SU-DHL-6 (cell line): ENCODE results near the gene PHYHIPL.
"Not testable (repeated sequence)": the region's sequence is repeated elsewhere in the genome, so short reads cannot be mapped to it uniquely, and the experiment has no call there.

Experiments
- H2AFZ ChIP-seq: fragments of 200-600 bp; sonication (generic); 2 replicates; pipeline ENCODE4 v1.6.1; 2014; ENCODE audit warnings: low read depth, mild to moderate bottlenecking, moderate library complexity, mixed read lengths, antibody characterized with exemption, low read length; ENCODE audit not compliant: severe bottlenecking
- H3F3A ChIP-seq: fragments of 200-600 bp; shearing (Covaris generic); 2 replicates; pipeline ENCODE4 v1.6.0; 2016; ENCODE audit warnings: antibody characterized with exemption, mild to moderate bottlenecking; ENCODE audit not compliant: insufficient read depth
- H3K27ac ChIP-seq: fragments of 200-600 bp; sonication (generic); 2 replicates; pipeline ENCODE4 v1.5.1; 2016; ENCODE audit warnings: low read depth, mild to moderate bottlenecking, low read length, moderate library complexity, mixed read lengths
- H3K27me3 ChIP-seq: fragments of 200-600 bp; sonication (generic), shearing (Covaris generic); 2 replicates; pipeline ENCODE4 v1.6.0; 2014; ENCODE audit warnings: mild to moderate bottlenecking, low read length
- H3K36me3 ChIP-seq: fragments of 200-600 bp; sonication (generic); 2 replicates; pipeline ENCODE4 v1.6.1; 2014; ENCODE audit warnings: mild to moderate bottlenecking, low read length, mixed read lengths
- H3K4me2 ChIP-seq: fragments of 300-600, 200-600 bp; shearing (Covaris generic), sonication (generic); 2 replicates; pipeline ENCODE4 v1.6.0; 2014; ENCODE audit warnings: low read length, low read depth, mild to moderate bottlenecking; ENCODE audit not compliant: poor library complexity, severe bottlenecking
- H3K4me3 ChIP-seq: fragments of 200-600 bp; sonication (generic); 2 replicates; pipeline ENCODE4 v1.5.1; 2014; ENCODE audit warnings: antibody characterized with exemption, low read length, mild to moderate bottlenecking, mixed read lengths; ENCODE audit not compliant: insufficient read depth, poor library complexity, severe bottlenecking
- H3K79me2 ChIP-seq: fragments of 200-600 bp; sonication (generic); 2 replicates; pipeline ENCODE4 v1.6.1; 2014; ENCODE audit warnings: mild to moderate bottlenecking, low read length, moderate library complexity; ENCODE audit not compliant: insufficient read depth
- H3K9ac ChIP-seq: fragments of 200-600 bp; sonication (generic); 2 replicates; pipeline ENCODE4 v1.7.0; 2014; ENCODE audit warnings: mild to moderate bottlenecking, low read length
- H3K9me2 ChIP-seq: fragments of 200-600 bp; sonication (generic); replicated peaks from 2 replicates; pipeline ENCODE4 v1.6.1; 2014; ENCODE audit warnings: low read length; ENCODE audit not compliant: insufficient read depth
- H3K9me3 ChIP-seq: fragments of 200-600 bp; sonication (generic); 2 replicates; pipeline ENCODE4 v1.6.1; 2014; ENCODE audit warnings: low read length, mixed read lengths; ENCODE audit not compliant: insufficient read depth
- H4K20me1 ChIP-seq: fragments of 200-600 bp; sonication (generic); 2 replicates; pipeline ENCODE4 v1.6.1; 2014; ENCODE audit warnings: low read depth, mild to moderate bottlenecking, antibody characterized with exemption, low read length, moderate library complexity, mixed read lengths
- CTCF ChIP-seq: fragments of 200-600 bp; sonication (generic); IDR thresholded peaks from one replicate; pipeline ENCODE4 v1.5.1; 2017; ENCODE audit warnings: antibody characterized with exemption, mild to moderate bottlenecking, low read length, moderate library complexity; ENCODE audit not compliant: insufficient read depth, poor library complexity, severe bottlenecking
- EZH2phosphoT487 ChIP-seq: fragments of 200-600 bp; sonication (generic), shearing (Covaris generic); conservative IDR thresholded peaks from 2 replicates; pipeline ENCODE4 v1.6.1; 2018; ENCODE audit warnings: mild to moderate bottlenecking, antibody characterized with exemption, low read length, moderate library complexity, mixed read lengths

The PHYHIPL gene

GRCh38 chr10:59216178-59216869, 39.9 kb downstream of the PHYHIPL start:
- H2AFZ ChIP-seq, result no peak overlapping the region
- H3K4me2 ChIP-seq, result no peak overlapping the region
- no peaks in the 10 kb centered on the region for H3K79me2 ChIP-seq
- H3K9ac ChIP-seq, result no peak overlapping the region
- H3K9me2 ChIP-seq, result no peaks in the 10 kb centered on the region
- H3K27ac ChIP-seq, result no peak overlapping the region
- no peaks in the 10 kb centered on the region for H3K36me3 ChIP-seq
- H3F3A ChIP-seq, result no peaks in the 10 kb centered on the region
- no peaks in the 10 kb centered on the region for H3K9me3 ChIP-seq
- no peak for TF ChIP-seq EZH2phosphoT487
- no peak for TF ChIP-seq CTCF
- H3K27me3 ChIP-seq, result no peaks in the 10 kb centered on the region
- no peaks in the 10 kb centered on the region for H4K20me1 ChIP-seq
- no peak overlapping the region for H3K4me3 ChIP-seq

GRCh38 chr10:59222788-59223187, 46.3 kb downstream of the PHYHIPL start:
- H3K27me3 ChIP-seq, result no peaks in the 10 kb centered on the region
- H3K27ac ChIP-seq, result no peak overlapping the region
- no peaks in the 10 kb centered on the region for H3K9me2 ChIP-seq
- H3K9ac ChIP-seq, result no peak overlapping the region
- no peaks in the 10 kb centered on the region for H3K36me3 ChIP-seq
- H3K79me2 ChIP-seq, result no peaks in the 10 kb centered on the region
- H3K4me3 ChIP-seq, result no peak overlapping the region
- no peaks in the 10 kb centered on the region for H4K20me1 ChIP-seq
- H3K4me2 ChIP-seq, result no peak overlapping the region
- H3F3A ChIP-seq, result no peaks in the 10 kb centered on the region
- H3K9me3 ChIP-seq, result no peaks in the 10 kb centered on the region
- no peak overlapping the region for H2AFZ ChIP-seq
- TF ChIP-seq CTCF, result no peak
- no peak for TF ChIP-seq EZH2phosphoT487

- H3K27ac ChIP-seq, H3K9me2 ChIP-seq, H4K20me1 ChIP-seq, H3K9me3 ChIP-seq, H3K4me2 ChIP-seq, H3K27me3 ChIP-seq, H3K9ac ChIP-seq, H2AFZ ChIP-seq, H3K36me3 ChIP-seq, H3K79me2 ChIP-seq, H3K4me3 ChIP-seq, H3F3A ChIP-seq: not testable (repeated sequence)
Observed at GRCh38 chr10:59223597-59223996, 47.2 kb downstream of the PHYHIPL start.

- Histone ChIP-seq H3K27ac (no peak overlapping the region), H3K9me3 (no peaks in the 10 kb centered on the region), H4K20me1 (no peaks in the 10 kb centered on the region), H3K4me2 (no peak overlapping the region), H3K9ac (no peak overlapping the region), H3F3A (no peaks in the 10 kb centered on the region), H2AFZ (no peak overlapping the region), H3K36me3 (no peaks in the 10 kb centered on the region), H3K9me2 (no peaks in the 10 kb centered on the region), H3K79me2 (no peaks in the 10 kb centered on the region), H3K27me3 (no peaks in the 10 kb centered on the region), H3K4me3 (no peak overlapping the region)
- TF ChIP-seq CTCF (no peak), EZH2phosphoT487 (no peak)
Observed at GRCh38 chr10:59225211-59225610, 48.8 kb downstream of the PHYHIPL start.
